PFSK-1 (cell line): Measurements from ENCODE around the gene PAQR5.

ENCODE experiments used
- POLR2AphosphoS5 ChIP-seq: IDR thresholded peaks from 2 replicates; pipeline ENCODE4 v1.6.1; 2012; ENCODE audit warnings: low read depth, mild to moderate bottlenecking, control low read depth, low read length, moderate library complexity
- SIN3A ChIP-seq: IDR thresholded peaks from 2 replicates; pipeline ENCODE4 v1.6.1; 2012; ENCODE audit warnings: mild to moderate bottlenecking, low read length, moderate library complexity, borderline replicate concordance; ENCODE audit not compliant: insufficient read depth

DNA sequence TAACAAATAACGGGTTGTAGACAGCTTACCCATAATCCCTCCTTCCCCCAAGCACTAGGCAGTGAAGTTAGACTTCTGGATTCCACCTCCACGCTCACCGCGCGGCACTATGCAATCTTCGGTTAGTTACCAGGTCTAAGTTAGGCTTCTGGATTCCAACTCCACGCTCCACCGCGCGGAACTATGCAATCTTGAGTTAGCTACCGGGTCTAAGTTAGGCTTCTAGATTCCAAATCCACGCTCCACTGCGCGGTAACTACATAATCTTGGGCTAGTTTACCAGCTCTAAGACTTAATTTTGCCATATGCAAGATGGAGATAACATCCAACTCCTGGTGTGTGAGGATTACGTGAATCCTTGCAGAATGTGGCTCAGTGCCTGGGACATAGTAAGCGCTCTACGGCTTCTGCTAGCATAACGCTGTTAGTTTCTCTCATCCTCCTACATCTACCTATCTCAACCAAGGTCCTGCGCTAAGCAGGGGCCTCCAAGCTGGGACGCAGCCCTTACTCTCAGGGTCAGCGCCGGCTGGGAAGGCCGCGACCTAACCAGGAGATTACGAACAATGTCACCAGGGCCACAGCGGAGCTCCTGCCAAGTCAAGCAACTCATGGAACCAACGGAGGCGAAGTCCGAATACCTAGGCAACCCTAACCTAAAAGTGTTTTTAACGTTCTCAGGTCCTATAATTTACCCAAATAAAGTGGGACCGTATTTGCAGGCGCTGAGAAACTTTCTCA is 153.4 kb downstream of the PAQR5 start:
- TF ChIP-seq SIN3A: no peak
- TF ChIP-seq POLR2AphosphoS5: no peak
